HEK293T (cell line): ENCODE measurements around the gene REEP3.

Source experiments
- BHLHE40 ChIP-seq: fragments of 450-650 bp; IDR thresholded peaks from 2 replicates; pipeline ENCODE4 v1.6.1; 2016; ENCODE audit warnings: mild to moderate bottlenecking, moderate library complexity, borderline replicate concordance
- ELF4 ChIP-seq: fragments of 450-650 bp; IDR thresholded peaks from 2 replicates; pipeline ENCODE4 v1.6.1; 2017; ENCODE audit warnings: antibody characterized with exemption
- FOXA1 ChIP-seq: fragments of 450-650 bp; IDR thresholded peaks from 2 replicates; pipeline ENCODE4 v1.6.1; 2016; ENCODE audit warnings: mild to moderate bottlenecking
- FOXM1 ChIP-seq: fragments of 450-650 bp; IDR thresholded peaks from 2 replicates; pipeline ENCODE4 v1.6.1; 2017; ENCODE audit warnings: mild to moderate bottlenecking, borderline replicate concordance
- HDGF ChIP-seq: fragments of 450-650 bp; IDR thresholded peaks from 2 replicates; pipeline ENCODE4 v1.6.1; 2017; ENCODE audit warnings: antibody characterized with exemption, borderline replicate concordance
- LEF1 ChIP-seq: fragments of 450-650 bp; IDR thresholded peaks from 2 replicates; pipeline ENCODE4 v1.6.1; 2017; ENCODE audit warnings: mild to moderate bottlenecking, borderline replicate concordance
- SP1 ChIP-seq: fragments of 450-650 bp; IDR thresholded peaks from 2 replicates; pipeline ENCODE4 v1.6.1; 2017
- TF ChIP-seq, protein P1 (sequence below): fragments of 450-650 bp; IDR thresholded peaks from 2 replicates; pipeline ENCODE4 v1.6.1; 2016

GRCh38 chr10:63576501-63576900, 55.3 kb downstream of the REEP3 start:
- no peak for TF ChIP-seq BHLHE40
- TF ChIP-seq, protein P1, sequence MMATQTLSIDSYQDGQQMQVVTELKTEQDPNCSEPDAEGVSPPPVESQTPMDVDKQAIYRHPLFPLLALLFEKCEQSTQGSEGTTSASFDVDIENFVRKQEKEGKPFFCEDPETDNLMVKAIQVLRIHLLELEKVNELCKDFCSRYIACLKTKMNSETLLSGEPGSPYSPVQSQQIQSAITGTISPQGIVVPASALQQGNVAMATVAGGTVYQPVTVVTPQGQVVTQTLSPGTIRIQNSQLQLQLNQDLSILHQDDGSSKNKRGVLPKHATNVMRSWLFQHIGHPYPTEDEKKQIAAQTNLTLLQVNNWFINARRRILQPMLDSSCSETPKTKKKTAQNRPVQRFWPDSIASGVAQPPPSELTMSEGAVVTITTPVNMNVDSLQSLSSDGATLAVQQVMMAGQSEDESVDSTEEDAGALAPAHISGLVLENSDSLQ = no peak
- TF ChIP-seq HDGF = no peak
- no peak for TF ChIP-seq ELF4
- no peak for TF ChIP-seq LEF1
- TF ChIP-seq FOXM1 = no peak
- TF ChIP-seq SP1 = no peak
- no peak for TF ChIP-seq FOXA1
